GDM1 (cell line): ENCODE data around the gene NCF2.

ENCODE experiments used
- DNase-seq: peaks from one replicate; lab custom pipeline; 2025; lab: John Stamatoyannopoulos, UW

NCF2 gene

GRCh38 chr1:183584147-183584546 is 6.1 kb downstream of the NCF2 start:
- DNase-seq: no peak

GRCh38 chr1:183583466-183583865 is 6.8 kb downstream of the NCF2 start:
- no peak for DNase-seq

GRCh38 chr1:183582021-183582713 is 8.1 kb downstream of the NCF2 start:
- no peak for DNase-seq

- peak; percentile 94 for DNase-seq
Measured at GRCh38 chr1:183580281-183580682, 10.0 kb downstream of the NCF2 start.

GRCh38 chr1:183578856-183579255 is 11.4 kb downstream of the NCF2 start:
- DNase-seq: no peak

- peak; percentile 63 for DNase-seq
Measured at GRCh38 chr1:183577897-183578465, 12.3 kb downstream of the NCF2 start.

GRCh38 chr1:183576537-183576936 is 13.7 kb downstream of the NCF2 start:
- DNase-seq: no peak

- DNase-seq: no peak
Measured at GRCh38 chr1:183575606-183576005, 14.7 kb downstream of the NCF2 start.

- DNase-seq: no peak
Measured at GRCh38 chr1:183572721-183573120, 17.5 kb downstream of the NCF2 start.

- no peak for DNase-seq
Measured at GRCh38 chr1:183571678-183572268, 18.5 kb downstream of the NCF2 start.

- DNase-seq: no peak
Measured at GRCh38 chr1:183570451-183570850, 19.8 kb downstream of the NCF2 start.

GRCh38 chr1:183569801-183570200 is 20.5 kb downstream of the NCF2 start:
- DNase-seq: no peak

GRCh38 chr1:183569141-183569540 is 21.1 kb downstream of the NCF2 start:
- no peak for DNase-seq

GRCh38 chr1:183568176-183569021 is 21.9 kb downstream of the NCF2 start:
- DNase-seq: no peak

- DNase-seq: peak; percentile 61
Measured at GRCh38 chr1:183567584-183567983, 22.7 kb downstream of the NCF2 start.

- no peak for DNase-seq
Measured at GRCh38 chr1:183566026-183566425, 24.2 kb downstream of the NCF2 start.

- no peak for DNase-seq
Measured at GRCh38 chr1:183565261-183565660, 25.0 kb downstream of the NCF2 start.

GRCh38 chr1:183562701-183563100 is 27.6 kb downstream of the NCF2 start:
- no peak for DNase-seq

- DNase-seq: no peak
Measured at GRCh38 chr1:183559061-183559460, 31.2 kb downstream of the NCF2 start.

GRCh38 chr1:183554577-183554976 is 35.7 kb downstream of the NCF2 start:
- DNase-seq: peak; percentile 4

GRCh38 chr1:183553764-183554163 is 36.5 kb downstream of the NCF2 start:
- no peak for DNase-seq

GRCh38 chr1:183553331-183553730 is 36.9 kb downstream of the NCF2 start:
- no peak for DNase-seq

GRCh38 chr1:183552891-183553290 is 37.4 kb downstream of the NCF2 start:
- DNase-seq: no peak
